Measurements from ENCODE around the gene KCNN1. TPM values are rescaled to one million over a fixed set of nuclear protein-coding genes. Genes with fewer than 3 reads are reported as not detected.

The KCNN1 gene
- total and polyA plus RNA-seq, 12 donors, result 0.16 to 2.5 (median 0.62) TPM; not detected in 2

DNA sequence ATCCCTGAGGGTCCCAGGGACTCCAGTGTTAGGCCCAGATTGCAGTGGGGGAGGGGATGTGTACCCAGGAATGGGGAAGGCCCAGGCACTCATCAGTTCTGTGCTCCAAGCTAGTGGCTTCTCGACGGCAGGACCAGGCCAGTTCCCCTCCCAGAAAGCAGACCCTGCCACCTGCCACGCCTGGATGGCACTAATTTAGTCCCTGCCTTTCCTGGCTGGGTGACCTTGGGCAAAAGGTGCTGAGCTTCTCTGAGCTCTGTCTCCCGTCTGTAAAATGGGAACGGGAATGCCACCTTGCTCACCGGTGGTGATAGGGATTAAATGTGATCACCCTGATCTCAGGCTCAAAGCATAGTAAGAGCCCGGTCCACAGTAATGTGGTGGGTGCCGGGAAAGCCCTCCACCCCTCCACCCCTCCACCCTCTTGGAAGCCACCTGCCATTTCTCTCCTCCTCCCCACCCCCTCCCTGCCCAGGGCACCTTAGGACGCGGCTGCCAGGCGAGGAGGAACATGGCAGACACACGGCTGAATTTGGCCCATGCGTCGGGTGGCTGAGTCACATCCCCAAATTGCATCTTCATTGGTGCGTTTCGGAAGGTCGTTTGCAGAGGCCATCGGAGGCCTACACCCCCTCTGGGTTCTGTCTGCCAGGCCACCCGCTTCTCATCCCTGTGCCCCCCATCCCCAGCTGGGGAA lies 2.3 kb downstream of the KCNN1 start:
- DNase-seq, result peak in 1 of 7 donors; percentile 21
- intact Hi-C loops (cut with DNase I), result no loop called here
- no peaks in the 10 kb centered on the region for H3K36me3 ChIP-seq (replicated peaks in 1 of 2)
- H3K4me3 ChIP-seq, result no peak overlapping the region
- H3K4me1 ChIP-seq (replicated peaks in 1 of 2), result no peaks in the 10 kb centered on the region
- no peaks in the 10 kb centered on the region for H3K9me3 ChIP-seq (replicated peaks in 1 of 3)
- no peak for TF ChIP-seq POLR2A (IDR thresholded peaks at IDR 0.05)
- TF ChIP-seq, protein P1, sequence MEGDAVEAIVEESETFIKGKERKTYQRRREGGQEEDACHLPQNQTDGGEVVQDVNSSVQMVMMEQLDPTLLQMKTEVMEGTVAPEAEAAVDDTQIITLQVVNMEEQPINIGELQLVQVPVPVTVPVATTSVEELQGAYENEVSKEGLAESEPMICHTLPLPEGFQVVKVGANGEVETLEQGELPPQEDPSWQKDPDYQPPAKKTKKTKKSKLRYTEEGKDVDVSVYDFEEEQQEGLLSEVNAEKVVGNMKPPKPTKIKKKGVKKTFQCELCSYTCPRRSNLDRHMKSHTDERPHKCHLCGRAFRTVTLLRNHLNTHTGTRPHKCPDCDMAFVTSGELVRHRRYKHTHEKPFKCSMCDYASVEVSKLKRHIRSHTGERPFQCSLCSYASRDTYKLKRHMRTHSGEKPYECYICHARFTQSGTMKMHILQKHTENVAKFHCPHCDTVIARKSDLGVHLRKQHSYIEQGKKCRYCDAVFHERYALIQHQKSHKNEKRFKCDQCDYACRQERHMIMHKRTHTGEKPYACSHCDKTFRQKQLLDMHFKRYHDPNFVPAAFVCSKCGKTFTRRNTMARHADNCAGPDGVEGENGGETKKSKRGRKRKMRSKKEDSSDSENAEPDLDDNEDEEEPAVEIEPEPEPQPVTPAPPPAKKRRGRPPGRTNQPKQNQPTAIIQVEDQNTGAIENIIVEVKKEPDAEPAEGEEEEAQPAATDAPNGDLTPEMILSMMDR (IDR thresholded peaks at IDR 0.05), result no peak
- 73 to 87% (median 80%) methylated on average over 3 to 19 of the region's 19 CpGs for WGBS, 4 donors
- peaks cover 9% of the 10 kb centered on the region for H3K27me3 ChIP-seq
- H3K27ac ChIP-seq, result no peak overlapping the region

DNA sequence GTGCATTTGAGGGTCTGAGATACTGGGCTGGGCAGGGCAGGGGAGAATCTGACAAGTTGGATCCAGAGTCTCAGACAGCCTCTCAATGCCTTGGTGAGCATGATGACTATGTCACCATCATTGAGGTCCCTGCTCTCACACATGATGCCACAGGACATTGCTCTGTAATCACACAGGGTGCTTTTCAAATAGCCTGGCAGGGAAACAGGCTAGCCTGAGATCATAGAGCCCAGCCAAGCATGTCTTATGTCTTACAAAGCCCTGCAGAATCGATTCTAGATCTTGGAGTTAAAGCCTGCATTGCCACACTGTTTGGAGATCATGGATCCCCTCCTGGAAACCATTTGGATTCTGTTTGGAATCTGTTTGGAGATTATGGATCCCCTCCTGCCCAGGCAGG lies 5.3 kb downstream of the KCNN1 start:
- H3K4me1 ChIP-seq (replicated peaks in 1 of 2), result no peaks in the 10 kb centered on the region
- peaks cover 6% of the 10 kb centered on the region for H3K27me3 ChIP-seq
- WGBS, 4 donors, result 40 to 83% (median 66%) methylated on average over 1 of the region's 1 CpG
- H3K4me3 ChIP-seq, result no peak overlapping the region
- TF ChIP-seq, protein P1 (IDR thresholded peaks at IDR 0.05), result no peak
- TF ChIP-seq POLR2A (IDR thresholded peaks at IDR 0.05), result no peak
- no peaks in the 10 kb centered on the region for H3K9me3 ChIP-seq (replicated peaks in 1 of 3)
- DNase-seq, result no peak
- H3K36me3 ChIP-seq (replicated peaks in 1 of 2), result no peaks in the 10 kb centered on the region
- intact Hi-C loops (cut with DNase I), result no loop called here
- H3K27ac ChIP-seq, result no peak overlapping the region

DNA sequence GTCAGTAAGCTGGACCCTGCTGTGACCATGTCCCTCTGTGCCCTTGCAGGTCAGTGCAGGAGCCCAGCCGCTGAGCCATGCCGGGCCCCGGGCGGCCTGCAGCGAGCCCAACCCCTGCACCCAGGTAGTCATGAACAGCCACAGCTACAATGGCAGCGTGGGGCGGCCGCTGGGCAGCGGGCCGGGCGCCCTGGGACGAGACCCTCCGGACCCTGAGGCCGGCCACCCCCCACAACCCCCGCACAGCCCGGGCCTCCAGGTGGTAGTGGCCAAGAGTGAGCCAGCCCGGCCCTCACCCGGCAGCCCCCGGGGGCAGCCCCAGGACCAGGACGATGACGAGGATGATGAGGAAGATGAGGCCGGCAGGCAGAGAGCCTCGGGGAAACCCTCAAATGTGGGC lies 6.9 kb downstream of the KCNN1 start:
- H3K4me1 ChIP-seq (replicated peaks in 1 of 2), result no peaks in the 10 kb centered on the region
- no peaks in the 10 kb centered on the region for H3K9me3 ChIP-seq (replicated peaks in 1 of 3)
- H3K36me3 ChIP-seq (replicated peaks in 1 of 2), result no peaks in the 10 kb centered on the region
- DNase-seq, result no peak
- H3K27ac ChIP-seq, result no peak overlapping the region
- TF ChIP-seq, protein P1 (IDR thresholded peaks at IDR 0.05), result no peak
- no peak for TF ChIP-seq POLR2A (IDR thresholded peaks at IDR 0.05)
- intact Hi-C loops (cut with DNase I), result no loop called here
- 90 to 94% (median 90%) methylated on average over 7 to 23 of the region's 23 CpGs for WGBS, 4 donors
- H3K27me3 ChIP-seq, result no peaks in the 10 kb centered on the region
- H3K4me3 ChIP-seq, result no peak overlapping the region

DNA sequence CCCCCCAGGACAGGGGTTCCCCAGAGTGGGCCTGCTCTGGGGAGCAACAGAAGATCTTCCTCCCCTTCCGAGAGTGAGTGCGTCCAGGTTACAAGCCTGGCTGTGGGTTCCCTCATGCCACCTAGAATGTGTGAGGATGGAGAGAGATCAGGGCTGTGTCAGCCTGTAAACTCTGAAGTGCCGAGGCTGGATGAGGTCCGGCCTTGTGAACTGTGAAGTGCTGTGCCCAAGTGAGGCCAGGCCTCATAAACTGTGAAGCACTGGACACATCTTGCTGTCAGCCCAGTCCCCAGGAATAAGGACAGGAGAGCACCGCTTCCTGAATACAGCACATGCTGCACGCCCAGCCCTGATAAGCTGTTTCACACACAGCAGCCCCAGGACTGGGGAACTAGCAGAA lies 7.6 kb downstream of the KCNN1 start:
- Histone ChIP-seq H3K4me1 (replicated peaks in 1 of 2) (no peaks in the 10 kb centered on the region), H3K27me3 (no peaks in the 10 kb centered on the region), H3K36me3 (replicated peaks in 1 of 2) (no peaks in the 10 kb centered on the region), H3K27ac (no peak overlapping the region), H3K9me3 (replicated peaks in 1 of 3) (no peaks in the 10 kb centered on the region), H3K4me3 (no peak overlapping the region)
- intact Hi-C loops (cut with DNase I), result no loop called here
- DNase-seq, result no peak
- no peak for TF ChIP-seq POLR2A (IDR thresholded peaks at IDR 0.05)
- TF ChIP-seq, protein P1 (IDR thresholded peaks at IDR 0.05), result no peak
- 93 to 96% (median 93%) methylated on average over 3 to 6 of the region's 6 CpGs for WGBS, 4 donors
